ENCODE data around the gene TMEM232.
"Not testable (repeated sequence)": the region's sequence is repeated elsewhere in the genome, so short reads cannot be mapped to it uniquely, and the experiment has no call there.

The TMEM232 gene

DNA sequence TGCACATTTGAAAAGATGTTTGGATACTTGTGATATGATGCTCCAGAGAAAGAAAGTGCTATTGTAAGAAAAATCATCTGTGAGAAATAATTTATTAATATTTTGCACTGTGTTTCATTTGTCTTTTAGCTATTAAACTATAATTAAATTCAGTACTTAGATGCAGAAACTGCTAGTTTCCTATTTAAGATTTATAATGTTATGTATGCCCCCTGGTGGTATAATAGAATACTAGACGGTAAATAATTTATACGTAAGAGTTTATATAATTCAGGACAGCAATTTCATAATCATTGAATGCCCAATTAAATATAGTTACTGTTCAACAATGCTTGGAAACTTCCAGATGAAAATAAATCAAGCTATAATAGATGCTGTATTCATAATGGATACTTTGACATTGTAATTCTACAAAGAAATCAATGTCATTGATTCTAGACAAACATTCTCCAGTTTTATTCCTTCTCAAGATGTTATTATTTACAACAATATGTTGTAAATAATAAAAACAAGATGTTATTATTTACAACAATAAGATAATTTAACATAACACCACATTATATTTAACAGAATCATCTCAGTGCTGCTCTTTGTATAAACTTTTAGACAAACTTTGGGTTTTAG lies 101.0 kb downstream of the TMEM232 start:
- no peak for DNase-seq (ENCODE audit: low read depth in 3 of 3)

DNA sequence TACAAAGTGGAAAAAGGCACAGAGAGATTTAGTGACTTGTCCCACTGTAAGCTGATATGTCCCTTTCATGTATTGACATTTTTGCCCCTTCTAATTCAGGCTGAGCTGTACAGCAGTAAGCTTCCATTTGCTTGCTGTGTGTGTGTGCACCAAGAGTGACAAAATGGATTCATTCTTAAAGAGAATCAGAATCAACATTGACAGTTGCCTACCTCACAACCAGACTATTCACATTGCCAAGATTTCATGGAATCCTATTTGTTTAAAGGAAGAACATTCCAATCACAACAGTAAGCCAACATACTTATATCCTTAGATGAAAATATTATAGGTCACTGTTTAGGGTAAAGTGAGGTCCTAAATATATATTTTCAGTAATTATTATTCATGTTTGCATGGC lies 102.6 kb downstream of the TMEM232 start:
- DNase-seq (ENCODE audit: low read depth in 3 of 3), result no peak

DNA sequence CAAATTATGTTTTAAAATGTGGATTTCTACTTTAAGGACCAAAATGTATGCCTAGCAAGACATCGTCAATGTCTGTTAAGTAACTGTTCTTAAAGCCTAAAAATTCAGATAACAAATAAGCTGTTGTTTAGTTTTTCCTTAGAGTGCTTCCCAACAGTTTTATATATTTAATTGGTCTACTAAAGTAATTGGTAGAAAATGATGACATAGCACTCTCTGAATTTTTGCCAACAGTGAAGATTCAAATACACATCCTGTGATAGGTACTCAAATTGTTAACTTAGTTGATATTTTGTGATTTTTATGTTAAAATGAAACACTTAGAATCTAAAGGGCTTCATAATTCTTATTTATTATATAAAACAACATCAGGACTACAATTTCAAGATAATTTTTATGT lies 107.5 kb downstream of the TMEM232 start:
- no peak for DNase-seq (ENCODE audit: low read depth in 3 of 3)

DNA sequence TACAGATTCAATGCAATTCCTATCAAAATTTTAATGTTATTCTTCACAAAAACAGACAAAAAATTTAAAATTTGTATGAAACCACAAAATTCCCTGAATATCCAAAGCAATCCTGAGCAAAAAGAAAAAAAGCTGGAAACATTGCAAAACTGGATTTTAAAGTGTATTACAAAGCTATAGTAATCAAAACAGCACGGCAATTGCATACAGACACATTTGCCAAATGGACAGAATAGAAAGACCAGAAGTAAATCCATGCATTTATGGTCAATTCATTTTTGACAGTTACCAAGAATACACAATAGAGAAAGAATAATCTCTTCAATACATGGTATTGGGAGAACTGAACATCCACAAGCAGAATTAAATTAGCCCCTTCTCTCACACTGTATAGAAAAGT lies 110.5 kb downstream of the TMEM232 start:
- DNase-seq (ENCODE audit: low read depth in 3 of 3), result no peak

DNA sequence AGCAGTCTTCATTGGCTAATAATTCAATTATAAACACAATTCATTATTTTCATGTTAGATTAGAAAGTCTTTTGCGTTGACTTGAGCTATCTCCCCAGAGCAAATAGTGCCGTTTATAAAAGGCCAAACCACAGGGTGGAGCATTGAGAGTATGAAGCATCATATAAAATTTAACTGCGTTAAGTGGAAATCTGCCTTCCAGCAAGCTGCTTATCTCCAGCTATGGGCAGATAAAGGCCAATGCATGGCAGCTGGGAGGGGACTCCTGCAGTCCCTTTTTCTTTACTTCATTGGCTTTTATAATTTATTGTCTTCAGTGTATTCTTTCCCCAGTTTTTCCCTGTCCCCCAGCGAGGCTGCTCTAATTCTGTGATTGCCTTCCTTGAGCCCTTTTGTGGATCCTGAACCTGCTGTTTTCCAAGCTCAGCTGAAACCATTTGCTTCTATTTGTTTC lies 113.7 kb downstream of the TMEM232 start:
- no peak for DNase-seq (ENCODE audit: low read depth in 3 of 3)

DNA sequence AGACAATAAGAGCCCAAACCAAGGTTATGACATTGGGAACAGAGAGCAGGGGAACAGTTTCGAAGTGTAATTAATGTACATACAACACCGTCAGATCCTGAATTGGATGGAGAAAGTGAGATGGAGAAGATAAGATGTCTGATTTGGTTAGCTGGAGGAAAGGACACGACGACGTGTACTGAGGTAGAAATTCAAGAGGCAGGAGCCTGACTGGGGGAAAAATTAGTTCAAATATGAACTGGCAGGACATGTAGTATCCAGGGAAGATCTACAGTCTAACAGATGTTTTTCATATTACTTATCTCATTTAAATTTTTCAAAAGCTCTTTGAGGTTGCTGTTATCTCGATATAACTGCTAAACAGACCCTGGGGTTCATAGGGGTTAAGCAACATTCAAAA lies 114.7 kb downstream of the TMEM232 start:
- DNase-seq (ENCODE audit: low read depth in 3 of 3), result no peak

DNA sequence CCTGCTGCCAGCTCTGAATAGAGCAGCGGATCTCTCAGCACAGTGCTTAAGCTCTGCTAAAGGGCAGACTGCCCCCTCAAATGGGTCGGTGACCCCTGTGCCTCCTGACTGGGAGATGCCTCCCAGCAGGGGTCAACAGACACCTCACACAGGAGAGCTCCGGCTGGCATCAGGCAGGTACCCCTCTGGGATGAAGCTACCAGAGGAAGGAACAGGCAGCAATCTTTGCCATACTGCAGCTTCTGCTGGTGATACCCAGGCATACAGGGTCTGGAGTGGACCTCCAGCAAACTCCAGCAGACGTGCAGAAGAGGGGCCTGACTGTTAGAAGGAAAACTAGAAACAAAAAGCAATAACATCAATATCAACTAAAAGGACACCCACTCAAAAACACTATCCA lies 131.6 kb downstream of the TMEM232 start:
- no peak for DNase-seq (ENCODE audit: low read depth in 3 of 3)

DNA sequence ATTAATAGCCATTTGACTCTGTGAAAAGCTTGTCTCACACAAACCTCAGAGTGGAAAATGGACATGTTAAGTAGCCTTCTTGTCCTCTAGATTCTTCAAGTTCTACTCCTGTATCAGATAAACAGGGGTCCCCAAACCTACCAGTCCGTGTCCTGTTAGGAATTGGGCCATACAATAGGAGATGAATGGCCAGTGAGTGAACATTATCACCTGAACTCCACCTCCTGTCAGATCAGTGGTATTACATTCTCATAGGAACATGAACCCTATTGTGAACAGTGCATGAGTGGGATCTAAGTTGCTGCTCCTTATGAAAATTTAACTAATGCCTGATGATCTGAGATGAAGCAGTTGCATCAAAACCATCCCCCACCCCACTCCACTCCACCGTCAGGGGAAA lies 136.3 kb downstream of the TMEM232 start:
- DNase-seq (ENCODE audit: low read depth in 3 of 3), result no peak

DNA sequence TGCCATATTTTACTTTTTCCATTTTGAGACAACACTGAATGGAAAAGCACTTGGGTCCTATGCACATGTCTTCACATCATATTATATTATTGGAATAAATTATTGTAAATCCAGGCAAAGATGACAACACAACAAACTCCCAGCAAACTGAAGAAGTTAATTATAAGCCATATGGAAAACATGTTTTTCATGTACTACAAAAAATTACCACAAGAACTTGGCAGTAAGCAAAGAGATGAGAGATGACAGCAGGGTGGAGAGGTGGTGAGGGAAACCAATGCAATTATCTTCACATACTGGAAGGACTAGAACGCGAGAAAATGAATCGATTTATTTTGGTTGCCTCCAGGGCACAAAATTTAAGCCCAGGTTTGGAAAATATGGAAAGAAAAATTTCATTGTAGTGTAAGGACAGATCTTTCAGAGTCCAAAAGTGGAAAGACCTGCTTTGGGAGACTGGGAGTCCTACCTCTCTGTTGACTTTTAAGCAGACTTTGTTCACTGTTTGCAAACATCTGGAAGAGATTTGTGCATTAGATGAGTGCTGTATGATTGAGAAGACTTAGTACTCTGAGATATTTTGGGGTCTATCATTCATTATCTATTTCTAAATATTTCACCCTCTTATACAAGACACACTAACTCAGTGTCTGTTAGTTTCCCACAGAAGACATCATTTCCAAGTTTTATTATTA lies 138.0 kb downstream of the TMEM232 start:
- no peak for DNase-seq (ENCODE audit: low read depth in 3 of 3)

DNA sequence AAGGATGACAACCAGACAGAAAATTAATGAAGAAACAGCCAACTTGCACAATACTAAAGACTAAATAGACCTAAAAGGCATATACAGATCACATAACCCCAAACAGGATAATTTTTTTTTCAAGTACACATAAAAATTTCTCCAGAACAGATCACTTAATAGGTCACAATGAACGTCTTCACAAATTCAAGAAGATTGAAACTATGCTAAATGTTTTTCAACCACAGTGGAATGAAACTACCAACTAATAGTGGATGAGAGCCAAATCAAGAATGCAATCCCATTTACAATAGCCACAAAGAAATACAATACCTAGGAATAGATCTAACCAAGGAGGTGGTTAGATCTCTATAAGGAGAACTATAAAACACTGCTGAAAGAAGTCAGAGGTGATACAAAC lies 145.8 kb downstream of the TMEM232 start:
- no peak for DNase-seq (ENCODE audit: low read depth in 3 of 3)

DNA sequence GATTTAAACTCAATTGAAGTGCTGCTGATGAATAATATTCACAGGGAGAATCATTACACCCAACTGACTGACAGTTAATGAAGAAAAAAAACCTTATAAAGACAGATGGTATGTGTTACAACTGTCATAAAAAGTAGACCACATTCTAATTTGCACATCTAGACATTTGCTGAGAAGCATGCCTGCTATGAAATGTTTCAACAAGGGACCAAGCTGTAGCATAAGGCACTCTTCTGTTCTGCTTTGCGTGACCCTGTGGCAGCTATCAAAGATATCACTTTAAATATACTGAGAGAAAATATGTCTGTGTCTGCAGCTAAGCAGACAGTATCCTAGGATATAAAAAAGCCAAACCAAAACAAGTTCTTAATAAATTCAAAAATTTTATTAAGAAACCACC lies 153.7 kb downstream of the TMEM232 start:
- no peak for DNase-seq (ENCODE audit: low read depth in 3 of 3)

DNA sequence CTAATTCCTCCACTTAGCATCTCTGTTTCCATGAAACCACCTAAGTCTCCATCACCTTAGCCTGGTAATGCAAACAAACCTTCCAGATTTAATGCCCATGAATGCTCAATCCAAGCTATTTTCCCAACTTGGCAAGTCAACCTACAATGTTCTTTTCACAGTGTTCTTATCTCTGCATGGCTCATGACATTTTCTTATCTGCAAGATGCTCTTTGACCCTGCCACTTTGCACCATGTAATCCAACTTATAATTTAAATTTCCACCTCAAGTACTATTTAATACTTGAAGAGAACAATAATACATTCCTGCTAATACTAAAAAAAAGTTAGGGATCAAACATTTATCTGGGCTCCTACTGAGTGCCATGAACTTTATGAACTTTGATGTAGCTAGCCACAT lies 164.3 kb downstream of the TMEM232 start:
- DNase-seq (ENCODE audit: low read depth in 3 of 3), result no peak

DNA sequence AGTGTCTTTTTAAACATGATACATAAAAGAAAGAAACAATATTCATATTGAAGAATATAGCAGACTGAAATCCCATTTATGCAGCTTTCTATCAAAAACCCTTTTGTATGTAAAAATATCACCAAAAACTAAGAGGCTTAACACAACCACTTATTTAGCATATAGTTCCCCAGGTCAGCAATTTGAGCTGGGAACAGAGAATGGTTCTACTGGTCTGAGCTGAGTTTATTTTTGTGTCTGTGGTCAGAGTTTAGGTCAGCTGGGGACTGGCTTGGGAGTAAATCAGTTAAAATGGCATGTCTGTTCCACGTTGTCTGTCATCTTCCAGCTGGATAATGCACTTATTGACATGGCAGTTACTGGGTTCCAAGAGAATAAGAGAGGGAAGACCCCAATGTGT lies 165.0 kb downstream of the TMEM232 start:
- DNase-seq (ENCODE audit: low read depth in 3 of 3), result no peak

DNA sequence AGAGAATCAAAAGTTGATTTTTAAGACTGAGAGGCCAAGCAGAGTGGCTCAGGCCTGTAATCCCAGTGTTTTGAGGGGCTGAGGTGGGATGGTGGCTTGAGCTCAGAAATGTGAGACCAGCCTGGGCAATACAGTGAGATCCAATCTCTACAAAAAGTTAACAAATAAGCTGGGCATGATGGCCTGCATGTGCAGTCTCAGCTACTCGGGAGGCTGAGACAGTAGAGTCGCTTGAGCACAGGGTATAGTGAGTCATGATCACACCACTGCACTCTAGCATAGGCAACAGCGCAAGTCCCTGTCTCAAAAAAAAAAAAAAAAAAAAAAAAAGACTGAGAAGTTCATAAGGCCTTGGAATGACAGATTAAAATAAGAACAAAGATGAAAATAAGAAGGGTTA lies 177.2 kb downstream of the TMEM232 start:
- no peak for DNase-seq (ENCODE audit: low read depth in 3 of 3)

DNA sequence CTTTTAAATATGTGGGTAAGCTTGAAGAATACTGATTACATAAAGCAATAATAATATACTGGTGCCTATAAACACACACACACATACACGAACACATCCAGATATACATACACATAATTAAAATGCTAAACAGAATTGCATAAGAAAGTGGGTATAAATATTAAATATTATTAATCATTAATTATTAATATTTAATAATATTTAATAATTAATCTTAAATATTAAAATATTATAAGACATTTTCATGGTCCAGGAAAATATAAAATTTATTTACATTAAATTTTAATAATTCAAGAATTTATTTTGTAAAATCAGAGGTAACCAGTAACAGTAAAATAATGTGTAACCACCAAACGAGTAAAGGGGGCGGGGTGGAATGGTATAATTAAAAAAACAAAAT lies 178.3 kb downstream of the TMEM232 start:
- no peak for DNase-seq (ENCODE audit: low read depth in 3 of 3)

DNA sequence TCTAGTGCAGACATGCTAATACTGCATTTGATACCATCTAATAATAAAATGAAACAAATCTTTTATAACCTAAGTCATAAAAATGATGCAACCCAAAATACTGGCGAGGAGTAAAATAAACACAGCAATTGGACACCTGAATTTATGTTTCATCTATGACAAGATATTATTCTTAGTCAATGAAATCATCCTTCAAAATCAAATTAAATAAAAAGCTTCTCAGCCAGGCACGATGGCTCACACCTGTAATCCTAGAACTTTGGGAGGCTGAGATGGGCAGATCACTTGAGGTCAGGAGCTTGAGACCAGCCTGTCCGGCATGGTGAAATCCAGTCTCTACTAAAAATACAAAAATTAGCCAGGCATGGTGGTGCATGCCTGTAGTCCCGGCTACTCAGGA lies 179.0 kb downstream of the TMEM232 start:
- DNase-seq (ENCODE audit: low read depth in 3 of 3), result no peak

DNA sequence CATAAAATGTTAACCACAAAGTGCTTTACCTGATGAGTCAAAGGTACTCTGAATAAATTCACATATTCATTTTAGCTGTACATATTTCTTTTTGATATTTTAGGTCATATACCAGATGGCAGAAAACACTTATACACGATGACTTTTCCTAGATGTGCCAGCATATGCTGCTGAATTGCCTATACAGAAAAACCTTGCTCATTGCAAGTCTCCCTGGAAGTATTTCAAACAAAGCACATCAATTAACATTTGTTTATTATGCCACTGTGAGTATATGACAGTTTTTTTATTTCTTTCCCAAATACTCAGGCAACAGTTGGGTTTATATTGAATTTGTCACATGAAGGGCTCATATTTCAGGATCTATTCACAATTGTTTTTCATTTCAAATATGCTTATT lies 180.8 kb downstream of the TMEM232 start:
- no peak for DNase-seq (ENCODE audit: low read depth in 3 of 3)

DNA sequence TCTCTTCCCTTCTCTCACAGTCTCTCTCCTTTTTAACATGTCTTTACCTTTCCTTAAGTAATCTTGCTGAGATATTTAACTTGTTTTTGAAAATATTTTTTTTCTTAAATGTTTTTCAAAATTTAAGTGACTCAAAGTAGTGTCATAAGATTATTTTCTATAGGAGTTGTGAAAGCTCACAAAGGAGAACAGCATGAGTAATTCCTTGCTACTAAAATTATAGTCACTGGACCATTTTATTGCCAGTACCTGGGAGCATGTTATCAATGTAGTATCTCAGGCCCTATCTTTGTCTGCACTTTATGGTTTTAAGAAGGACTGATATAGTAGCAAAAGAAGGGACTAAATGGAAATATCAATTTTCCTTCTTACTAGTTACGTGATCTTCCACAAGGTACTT lies 181.9 kb downstream of the TMEM232 start:
- DNase-seq (ENCODE audit: low read depth in 3 of 3), result no peak

DNA sequence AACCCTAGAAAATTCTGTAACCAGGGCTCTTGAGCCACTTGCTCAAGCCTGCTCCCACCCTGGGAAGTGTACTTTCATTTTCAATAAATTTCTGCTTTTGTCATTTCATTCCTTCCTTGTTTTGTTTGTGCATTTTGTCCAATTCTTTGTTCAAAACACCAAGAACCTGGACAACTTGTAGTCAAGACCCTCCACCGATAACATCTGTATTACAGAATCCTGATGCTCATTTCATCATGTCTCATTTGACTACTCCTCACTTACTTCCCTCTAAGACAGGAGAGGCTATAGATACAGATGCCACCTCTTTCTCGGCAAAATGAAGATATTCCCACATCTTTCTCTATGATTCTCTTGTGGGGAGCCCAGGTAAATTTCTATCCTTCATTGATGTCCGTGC lies 183.5 kb downstream of the TMEM232 start:
- no peak for DNase-seq (ENCODE audit: low read depth in 3 of 3)

DNA sequence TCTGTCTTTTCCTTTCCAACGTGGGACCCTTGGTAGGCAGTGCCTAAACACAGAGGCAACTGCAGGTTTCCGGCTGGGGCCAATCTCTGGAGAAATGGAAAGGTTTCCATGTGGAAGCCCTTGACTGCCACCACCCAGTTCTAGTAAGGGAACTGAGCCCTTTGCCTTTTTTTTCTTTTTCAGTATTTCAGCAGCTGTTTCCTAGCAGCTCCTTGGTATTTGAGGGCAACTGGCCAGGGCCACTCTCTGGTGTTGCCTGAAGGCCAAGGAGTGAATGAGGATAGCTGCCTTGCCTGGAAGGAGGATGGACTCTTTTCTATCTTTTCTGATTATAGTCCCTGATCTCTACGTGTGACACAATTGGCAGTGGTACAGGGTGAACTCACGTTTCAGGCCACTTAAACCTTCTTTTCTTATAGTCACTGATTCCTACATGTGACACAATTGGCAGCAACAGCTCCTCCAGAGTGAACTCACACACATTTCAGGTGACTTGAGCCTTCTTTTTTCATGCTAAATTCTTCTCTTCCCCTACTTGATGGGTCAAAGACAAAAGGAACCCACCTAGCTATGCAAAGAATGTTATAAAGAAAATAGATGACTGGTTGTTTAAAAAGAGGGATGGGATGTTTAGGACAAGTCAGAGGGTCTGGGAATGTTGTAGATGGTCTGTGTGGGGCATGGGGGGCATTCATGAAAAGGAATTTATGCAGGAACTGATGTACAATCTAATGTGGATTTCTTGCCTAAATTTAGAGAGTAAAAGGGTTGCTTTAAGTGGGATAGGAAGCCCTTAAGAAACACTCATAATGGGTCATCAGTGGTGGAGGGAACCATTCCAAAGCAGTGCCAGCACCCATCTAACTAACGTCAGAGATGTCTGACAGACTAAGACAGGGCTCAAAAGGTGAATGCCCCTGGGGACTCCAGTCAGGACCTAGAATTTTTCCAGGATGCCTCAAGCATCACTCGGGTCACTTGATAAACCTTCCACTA lies 190.1 kb downstream of the TMEM232 start:
- no peak for DNase-seq (ENCODE audit: low read depth in 3 of 3)

DNA sequence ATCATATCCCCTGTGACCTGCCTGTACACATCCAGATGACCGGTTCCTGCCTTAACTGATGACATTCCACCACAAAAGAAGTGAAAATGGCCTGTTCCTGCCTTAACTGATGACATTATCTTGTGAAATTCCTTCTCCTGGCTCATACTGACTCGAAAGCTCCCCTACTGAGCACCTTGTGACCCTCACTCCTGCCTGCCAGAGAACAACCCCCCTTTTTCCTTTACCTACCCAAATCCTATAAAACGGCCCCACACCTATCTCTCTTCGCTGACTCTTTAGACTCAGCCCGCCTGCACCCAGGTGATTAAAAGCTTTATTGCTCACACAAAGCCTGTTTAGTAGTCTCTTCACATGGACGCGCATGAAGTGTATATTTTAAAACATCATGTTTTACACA lies 191.3 kb downstream of the TMEM232 start:
- not testable (repeated sequence) for DNase-seq (ENCODE audit: low read depth in 3 of 3)

DNA sequence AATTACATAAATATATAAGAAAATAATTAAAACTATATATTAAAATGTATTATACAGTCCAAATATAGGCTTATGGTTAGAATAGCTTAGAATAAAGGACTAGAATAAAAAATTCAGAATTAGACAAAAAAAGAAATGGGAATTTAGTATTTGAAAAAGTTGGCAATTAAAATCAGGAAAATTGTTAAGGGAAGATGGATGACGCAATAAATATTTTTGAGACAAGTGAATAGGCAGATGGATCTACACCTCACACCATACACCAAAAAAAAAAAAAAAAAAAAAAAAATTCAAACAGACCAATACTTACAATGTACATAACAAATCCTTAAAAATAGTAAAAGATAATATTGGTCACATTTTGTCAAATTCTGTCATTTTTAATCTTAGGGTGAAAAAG lies 200.7 kb downstream of the TMEM232 start:
- DNase-seq (ENCODE audit: low read depth in 3 of 3), result no peak

DNA sequence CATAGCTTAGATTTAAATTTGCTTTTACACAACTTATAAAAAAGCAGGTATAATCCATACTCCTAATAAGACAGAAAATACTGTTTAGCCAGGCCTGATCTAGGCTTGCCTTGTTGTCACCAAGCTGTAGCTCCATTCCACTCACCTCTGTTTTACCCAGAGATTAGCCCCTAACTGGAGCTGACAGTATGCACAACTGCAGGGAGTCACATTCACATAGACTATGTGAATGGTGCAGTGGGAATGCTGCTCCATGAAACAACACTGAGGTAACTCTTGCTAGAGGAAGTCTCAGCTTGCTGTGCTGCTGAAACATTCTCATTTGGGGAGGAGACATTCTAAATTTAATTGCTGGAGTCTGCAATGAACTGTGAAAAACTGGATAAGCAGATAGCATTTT lies 209.1 kb downstream of the TMEM232 start:
- DNase-seq (ENCODE audit: low read depth in 3 of 3), result no peak
